T-helper 1 cell treated with Interleukin-12 subunit alpha and Interleukin-12 subunit beta and Interleukin-4 antibody, amounts not matched to agents 30 ng/mL and 1 ng/mL, for 36 hours (primary cell): Measurements from ENCODE around the gene OBSCN. TPM values are rescaled to one million over a fixed set of nuclear protein-coding genes. Genes with fewer than 3 reads are reported as not detected.

Source experiments
- intact Hi-C: fragments of 100-400 bp; cut with micrococcal nuclease; formaldehyde crosslinking; loops from one replicate; pipeline ENCODE4 v1.15.1; 2024
- total RNA-seq: library from RNA; stranded (reverse); gene quantifications from 2 replicates; pipeline ENCODE4 v1.2.3, GENCODE V29; 2022

Gene OBSCN
- total RNA-seq, 1 donor from 2014 or later = 15.4 TPM

- intact Hi-C loops = no loop called here
Observed at GRCh38 chr1:228373681-228374571, 166.1 kb downstream of the OBSCN start.

DNA sequence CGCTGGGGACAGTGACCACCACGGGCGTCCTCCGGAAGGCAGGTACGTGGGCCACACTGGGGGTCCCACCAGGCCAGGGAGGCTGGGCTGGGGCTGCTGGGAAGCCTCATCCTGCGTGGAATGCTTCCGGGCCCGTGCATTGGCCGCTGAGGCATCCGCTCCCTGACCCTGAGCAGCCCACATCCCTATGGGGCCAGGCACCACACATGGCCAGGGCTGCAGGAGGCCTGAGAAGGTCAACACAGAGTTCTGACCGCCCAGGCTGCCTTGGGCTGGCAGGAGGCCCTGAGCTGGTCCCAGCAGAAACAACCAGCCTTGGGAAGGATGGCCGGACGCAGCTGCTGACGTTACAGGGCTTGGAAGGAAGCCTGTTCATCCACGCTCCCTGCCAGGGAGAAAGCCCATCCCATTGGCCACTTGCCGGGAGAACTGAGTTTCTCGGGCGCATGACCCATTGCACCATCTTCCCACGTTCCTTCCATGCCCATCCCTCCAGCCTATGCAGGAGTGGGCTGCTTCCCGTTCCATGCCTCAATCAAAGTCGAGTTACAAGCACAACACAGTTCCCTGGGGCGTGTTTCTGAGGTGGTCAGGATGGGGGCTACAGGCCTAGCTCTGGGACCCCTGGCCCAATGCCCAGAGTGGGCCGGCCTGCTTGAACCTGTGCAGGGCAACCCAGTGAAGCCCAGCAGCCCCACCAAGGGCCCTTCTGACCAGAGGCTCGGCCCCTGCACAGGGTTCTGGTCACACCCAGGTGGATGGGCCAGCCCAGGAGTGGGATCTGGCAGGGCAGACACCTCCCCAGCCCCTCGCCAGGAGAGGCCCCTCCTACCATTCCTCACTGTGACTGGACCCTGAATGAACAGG is 167.1 kb downstream of the OBSCN start:
- intact Hi-C loops = no loop called here

GRCh38 chr1:228375578-228376261 is 167.9 kb downstream of the OBSCN start:
- intact Hi-C loops = no loop called here

DNA sequence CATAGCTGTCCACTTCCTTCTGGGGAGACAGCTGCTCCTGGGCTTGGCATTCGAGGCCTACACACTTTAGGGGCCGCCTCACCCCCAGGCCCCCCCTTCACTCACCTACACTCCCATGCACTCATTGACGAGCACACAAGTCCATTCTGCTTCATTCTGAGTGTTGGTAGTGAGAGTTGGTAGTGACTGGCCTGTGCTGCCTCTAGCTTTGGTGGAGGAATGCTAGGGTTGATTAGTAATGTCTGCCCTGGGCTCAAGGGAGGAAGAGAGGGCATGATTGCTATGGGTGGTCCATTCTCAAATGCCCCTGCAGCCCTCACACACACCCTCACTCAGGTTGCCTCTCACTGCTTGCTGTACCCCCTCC is 168.4 kb downstream of the OBSCN start:
- intact Hi-C loops = no loop called here

- intact Hi-C loops = no loop called here
Observed at GRCh38 chr1:228376651-228377631, 169.1 kb downstream of the OBSCN start.

- intact Hi-C loops = loop anchor here (1.0 to 2.0 kb wide), 8 partner anchors 30 to 212 kb away; partner anchors contain the start of gene IBA57
Observed at GRCh38 chr1:228377664-228378089, 169.8 kb downstream of the OBSCN start.

DNA sequence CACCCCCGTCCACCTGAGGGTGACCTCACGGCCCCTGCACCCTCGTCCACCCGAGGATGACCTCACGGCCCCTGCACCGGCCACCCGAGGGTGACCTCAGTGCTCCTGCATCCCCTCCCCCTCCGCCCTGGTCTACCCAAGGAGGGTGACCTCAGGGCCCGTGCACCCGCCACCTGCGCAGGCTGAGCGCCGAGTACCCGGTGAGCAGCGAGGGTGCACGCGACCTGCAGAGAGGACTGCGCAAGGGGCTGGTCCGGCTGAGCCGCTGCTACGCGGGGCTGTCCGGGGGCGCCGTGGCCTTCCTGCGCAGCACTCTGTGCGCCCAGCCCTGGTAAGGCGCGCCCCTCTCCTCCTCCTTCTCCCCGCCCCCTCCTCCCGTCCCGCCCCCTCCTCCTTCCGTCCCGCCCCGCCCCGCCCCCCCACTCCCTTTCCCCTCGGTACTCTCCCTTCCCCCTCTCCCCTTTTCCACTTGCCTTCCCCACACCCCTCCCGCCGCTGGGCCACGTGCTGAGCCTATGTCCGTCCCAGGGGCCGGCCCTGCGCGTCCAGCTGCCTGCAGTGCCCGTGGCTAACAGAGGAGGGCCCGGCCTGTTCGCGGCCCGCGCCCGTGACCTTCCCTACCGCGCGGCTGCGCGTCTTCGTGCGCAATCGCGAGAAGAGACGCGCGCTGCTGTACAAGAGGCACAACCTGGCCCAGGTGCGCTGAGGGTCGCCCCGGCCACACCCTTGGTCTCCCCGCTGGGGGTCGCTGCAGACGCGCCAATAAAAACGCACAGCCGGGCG is 170.4 kb downstream of the OBSCN start:
- intact Hi-C loops = loop anchor here (1.0 to 2.0 kb wide), 8 partner anchors 29 to 213 kb away; partner anchors contain the start of gene IBA57

DNA sequence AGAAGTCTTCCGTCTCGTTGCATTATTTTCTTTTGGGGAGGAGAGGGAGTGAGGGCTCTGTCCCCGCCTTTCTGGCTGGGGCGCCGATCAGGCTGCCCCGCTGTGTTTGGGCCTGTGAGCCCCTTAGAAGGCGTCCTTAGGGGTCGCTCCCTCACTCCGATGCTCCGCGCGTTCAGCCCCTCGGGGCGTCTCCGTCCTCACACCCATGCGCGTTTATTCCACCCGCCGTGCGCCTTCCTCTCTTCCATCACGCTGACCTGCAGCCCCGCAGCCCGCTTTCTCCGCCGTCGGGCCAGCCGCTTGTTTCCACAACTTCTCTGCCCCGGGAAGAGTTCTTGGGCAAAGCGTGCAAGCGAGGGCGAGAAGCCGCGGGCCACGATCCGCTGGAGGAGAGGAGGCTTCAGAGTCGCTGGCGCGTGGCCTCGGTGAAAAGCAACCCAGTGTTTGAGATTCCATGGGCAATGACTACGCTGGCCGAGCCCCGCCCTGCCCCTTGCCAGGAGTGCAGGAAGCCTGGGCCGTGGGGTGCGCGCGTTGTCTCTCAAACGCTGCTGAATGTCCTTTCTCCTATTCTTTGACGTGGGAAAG is 171.1 kb downstream of the OBSCN start:
- intact Hi-C loops = loop anchor here (1.0 to 2.0 kb wide), 8 partner anchors 28 to 214 kb away; partner anchors contain the start of gene IBA57

- intact Hi-C loops = loop anchor here (2.0 kb wide), 2 partner anchors 85 to 103 kb away; no protein-coding TSS in a partner anchor
Observed at GRCh38 chr1:228379666-228380065, 171.8 kb downstream of the OBSCN start.

DNA sequence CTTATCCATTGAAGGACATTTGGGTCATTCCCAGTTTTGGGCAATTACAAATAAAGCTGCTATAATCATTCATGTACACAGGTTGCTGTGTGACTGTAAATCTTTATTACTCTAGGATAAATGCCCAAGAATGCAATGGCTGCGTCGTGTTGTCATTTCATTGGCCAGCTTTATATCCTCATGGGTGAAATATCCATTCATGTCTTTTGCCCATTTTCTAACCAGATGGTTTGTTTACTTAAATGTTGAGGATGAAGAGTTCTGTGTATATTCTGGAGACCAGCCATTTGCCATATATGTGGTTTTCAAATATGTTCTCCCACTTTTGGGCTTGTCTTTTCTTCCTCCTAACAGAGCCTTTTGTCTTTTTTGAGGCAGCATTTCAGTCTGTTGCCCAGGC is 173.5 kb downstream of the OBSCN start:
- intact Hi-C loops = no loop called here

- intact Hi-C loops = no loop called here
Observed at GRCh38 chr1:228383773-228384172, 175.9 kb downstream of the OBSCN start.

GRCh38 chr1:228385232-228385631 is 177.4 kb downstream of the OBSCN start:
- intact Hi-C loops = no loop called here

DNA sequence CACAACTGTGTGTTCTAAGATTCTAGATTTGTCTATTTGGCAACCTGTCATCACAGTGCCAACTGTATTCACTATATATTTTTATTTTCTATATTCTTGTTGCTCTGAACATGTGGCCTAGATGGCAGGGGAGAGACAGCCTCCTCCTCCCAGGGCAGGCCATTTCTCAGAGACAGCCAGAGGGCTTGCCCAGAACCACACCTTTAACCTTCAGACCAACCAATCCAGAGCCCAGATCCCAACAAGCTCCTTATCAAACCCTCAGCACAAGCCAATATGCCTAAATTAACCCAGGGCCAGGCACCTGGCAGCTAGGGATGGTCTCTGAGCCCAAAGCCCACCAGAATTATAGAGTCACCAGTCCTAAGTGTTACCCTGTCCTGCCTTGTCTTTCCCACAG is 179.5 kb downstream of the OBSCN start:
- intact Hi-C loops = no loop called here

GRCh38 chr1:228390649-228391048 is 182.8 kb downstream of the OBSCN start:
- intact Hi-C loops = no loop called here

- intact Hi-C loops = no loop called here
Observed at GRCh38 chr1:228391411-228392020, 183.7 kb downstream of the OBSCN start.

DNA sequence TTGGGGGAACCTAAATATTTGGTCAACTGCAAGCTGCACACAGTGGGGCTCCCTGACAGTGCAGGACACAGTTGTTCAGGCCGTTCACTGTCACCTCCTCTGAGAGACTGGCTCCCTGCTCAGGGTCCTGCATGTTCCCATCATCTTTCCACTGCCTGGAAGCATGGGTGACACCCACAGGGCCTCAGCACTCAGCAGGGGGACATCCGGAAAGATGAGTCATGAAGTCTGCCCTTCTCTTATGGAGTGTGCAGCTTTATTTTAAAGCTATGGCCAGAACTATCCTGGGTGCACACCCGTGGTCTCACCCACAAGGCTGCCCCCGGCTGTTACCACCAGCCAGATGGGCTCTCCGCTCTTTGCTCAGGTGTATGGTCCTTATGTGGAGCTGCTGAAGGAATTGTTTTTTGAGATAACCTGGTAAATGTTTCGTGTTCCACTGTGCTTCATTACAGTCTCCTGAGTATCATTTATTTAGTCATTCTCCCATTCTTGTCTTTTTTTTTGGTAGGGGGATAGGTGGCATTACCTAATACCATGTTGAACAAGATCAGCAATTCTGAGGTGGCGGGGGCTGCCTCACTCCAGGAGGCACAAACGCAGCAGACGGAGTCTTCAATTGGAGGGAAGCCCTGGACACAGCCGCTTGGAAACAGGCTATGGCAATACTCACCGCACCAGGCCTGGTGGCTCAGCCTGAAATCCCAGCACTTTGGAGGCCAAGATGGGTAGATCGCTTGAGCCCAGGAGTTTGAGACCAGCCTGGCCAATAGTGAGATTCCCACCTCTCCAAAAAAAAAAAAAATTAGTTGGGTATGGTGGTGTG is 184.5 kb downstream of the OBSCN start:
- intact Hi-C loops = no loop called here

DNA sequence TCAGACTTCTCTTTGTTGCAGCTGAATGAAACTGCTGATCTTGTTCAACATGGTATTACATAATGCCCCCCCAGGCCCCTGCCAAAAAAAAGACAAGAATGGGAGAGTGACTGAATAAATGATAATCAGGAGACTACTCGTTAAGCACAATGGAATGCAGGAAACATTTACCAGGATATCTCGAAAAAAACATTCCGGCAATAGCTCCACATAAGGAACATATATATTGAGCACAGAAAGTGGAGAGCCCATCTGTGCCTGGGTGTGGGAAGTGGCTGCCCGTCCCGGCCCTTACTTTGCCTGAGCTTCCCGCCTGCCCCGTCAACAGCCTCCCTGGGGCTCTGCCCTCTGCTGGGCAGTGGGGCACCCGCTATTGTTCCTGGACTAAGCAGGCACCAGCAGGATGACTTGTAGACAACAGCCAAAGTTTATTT is 185.4 kb downstream of the OBSCN start:
- intact Hi-C loops = no loop called here
